Thoracic aorta (tissue), 2 donors: ENCODE data around the gene RIMBP2. TPM values are rescaled to one million over a fixed set of nuclear protein-coding genes. Genes with fewer than 3 reads are reported as not detected.

Experiments used
- ATAC-seq: fragments of 150-250 bp; one replicate; pipeline ENCODE4 v1.8.0; 2017; ENCODE audit warnings: low read depth; ENCODE audit not compliant: insufficient number of reproducible peaks, low FRiP score
- DNase-seq: peaks from one replicate; pipeline ENCODE4 v3.0.0-alpha.2; 2020; ENCODE audit warnings: low spot score
- H3K27ac ChIP-seq, 2 donors: fragments of 200-600 bp; sonication (generic); 1 replicate in 1 of 2; 2 replicates in 1 of 2; pipeline ENCODE4 v1.5.1; 2016; ENCODE audit warnings: mild to moderate bottlenecking in 2 of 2, moderate library complexity in 2 of 2
- H3K27me3 ChIP-seq: fragments of 200-600 bp; sonication (generic); replicated peaks from 2 replicates; pipeline ENCODE4 v1.6.0; 2016; ENCODE audit warnings: mild to moderate bottlenecking; ENCODE audit not compliant: insufficient read depth
- H3K36me3 ChIP-seq: fragments of 200-600 bp; sonication (generic); one replicate; pipeline ENCODE4 v1.5.1; 2016
- H3K4me1 ChIP-seq, 2 donors: fragments of 200-600 bp; sonication (generic); 1 replicate in 1 of 2; 2 replicates in 1 of 2; pipeline versions ENCODE4 v1.5.1 to v1.6.0; 2016; ENCODE audit warnings: low read depth in 2 of 2, mild to moderate bottlenecking in 1 of 2; ENCODE audit not compliant: control insufficient read depth in 1 of 2
- H3K4me3 ChIP-seq: fragments of 200-600 bp; sonication (generic); 2 replicates; pipeline ENCODE4 v1.5.1; 2016; ENCODE audit warnings: mild to moderate bottlenecking
- H3K9me3 ChIP-seq: fragments of 200-600 bp; sonication (generic); 2 replicates; pipeline ENCODE4 v1.5.1; 2016
- total RNA-seq, 2 donors: library from RNA; depleted of rRNA; stranded (reverse); fragments of >200 nt; gene quantifications; one replicate each; pipeline versions ENCODE4 v1.1.0 to v1.2.3, GENCODE V29; 2016
- TF ChIP-seq, protein P1 (sequence below): fragments of 200-600 bp; sonication (generic); IDR thresholded peaks from one replicate; pipeline ENCODE4 v1.5.1; 2019; ENCODE audit warnings: antibody characterized with exemption

Gene RIMBP2
- total RNA-seq, 2 donors from 2014 or later: 0.54 to 0.92 TPM

DNA sequence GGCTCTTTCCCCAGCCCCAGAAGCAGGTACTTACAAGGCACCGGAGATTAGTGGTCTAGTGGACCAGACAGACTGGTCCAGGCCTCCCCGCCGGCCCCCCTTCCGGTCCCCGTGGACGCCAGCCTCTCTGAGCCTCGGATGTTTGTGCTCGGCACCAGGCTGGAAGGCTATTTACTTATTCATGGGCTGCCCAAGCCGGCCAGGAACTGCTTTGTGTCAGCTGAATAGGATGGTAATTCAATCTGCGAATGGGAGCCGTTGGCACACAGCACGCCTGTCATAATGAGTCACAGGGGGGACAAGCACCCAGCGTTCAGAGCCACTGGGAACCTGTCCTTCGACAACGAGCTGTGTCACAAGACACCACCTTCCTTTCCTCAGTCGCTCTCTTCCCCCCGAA lies 82.3 kb downstream of the RIMBP2 start:
- Histone ChIP-seq H3K9me3 (no peaks in the 10 kb centered on the region), H3K27me3 (no peaks in the 10 kb centered on the region), H3K4me1 (no peaks in the 10 kb centered on the region), H3K4me3 (no peak overlapping the region), H3K27ac (no peak overlapping the region), H3K36me3 (no peaks in the 10 kb centered on the region)
- ATAC-seq (no peak), DNase-seq (no peak)
- TF ChIP-seq, protein P1, sequence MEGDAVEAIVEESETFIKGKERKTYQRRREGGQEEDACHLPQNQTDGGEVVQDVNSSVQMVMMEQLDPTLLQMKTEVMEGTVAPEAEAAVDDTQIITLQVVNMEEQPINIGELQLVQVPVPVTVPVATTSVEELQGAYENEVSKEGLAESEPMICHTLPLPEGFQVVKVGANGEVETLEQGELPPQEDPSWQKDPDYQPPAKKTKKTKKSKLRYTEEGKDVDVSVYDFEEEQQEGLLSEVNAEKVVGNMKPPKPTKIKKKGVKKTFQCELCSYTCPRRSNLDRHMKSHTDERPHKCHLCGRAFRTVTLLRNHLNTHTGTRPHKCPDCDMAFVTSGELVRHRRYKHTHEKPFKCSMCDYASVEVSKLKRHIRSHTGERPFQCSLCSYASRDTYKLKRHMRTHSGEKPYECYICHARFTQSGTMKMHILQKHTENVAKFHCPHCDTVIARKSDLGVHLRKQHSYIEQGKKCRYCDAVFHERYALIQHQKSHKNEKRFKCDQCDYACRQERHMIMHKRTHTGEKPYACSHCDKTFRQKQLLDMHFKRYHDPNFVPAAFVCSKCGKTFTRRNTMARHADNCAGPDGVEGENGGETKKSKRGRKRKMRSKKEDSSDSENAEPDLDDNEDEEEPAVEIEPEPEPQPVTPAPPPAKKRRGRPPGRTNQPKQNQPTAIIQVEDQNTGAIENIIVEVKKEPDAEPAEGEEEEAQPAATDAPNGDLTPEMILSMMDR: no peak

DNA sequence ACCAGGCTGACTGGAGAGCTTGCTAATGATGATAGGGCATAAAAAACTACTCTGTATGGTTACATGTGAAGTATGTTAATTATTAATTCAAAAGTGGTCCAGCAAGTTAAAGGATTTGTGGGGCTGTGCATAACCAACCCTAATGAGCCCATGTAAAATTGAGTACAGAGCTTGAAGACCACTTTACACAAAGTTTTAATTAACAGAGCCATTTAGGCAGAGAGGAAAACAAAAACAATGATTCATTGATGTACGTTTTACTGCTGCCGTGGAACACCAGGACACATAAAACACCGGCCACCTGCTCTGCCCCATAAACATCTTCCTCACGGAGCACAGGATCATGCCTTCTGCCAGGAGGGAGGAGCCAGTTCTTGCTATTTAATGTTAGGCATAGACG lies 83.5 kb downstream of the RIMBP2 start:
- Histone ChIP-seq H3K27ac (no peak overlapping the region), H3K27me3 (no peaks in the 10 kb centered on the region), H3K36me3 (no peaks in the 10 kb centered on the region), H3K4me3 (no peak overlapping the region), H3K4me1 (no peaks in the 10 kb centered on the region), H3K9me3 (no peaks in the 10 kb centered on the region)
- TF ChIP-seq, protein P1: no peak
- ATAC-seq (no peak), DNase-seq (no peak)

DNA sequence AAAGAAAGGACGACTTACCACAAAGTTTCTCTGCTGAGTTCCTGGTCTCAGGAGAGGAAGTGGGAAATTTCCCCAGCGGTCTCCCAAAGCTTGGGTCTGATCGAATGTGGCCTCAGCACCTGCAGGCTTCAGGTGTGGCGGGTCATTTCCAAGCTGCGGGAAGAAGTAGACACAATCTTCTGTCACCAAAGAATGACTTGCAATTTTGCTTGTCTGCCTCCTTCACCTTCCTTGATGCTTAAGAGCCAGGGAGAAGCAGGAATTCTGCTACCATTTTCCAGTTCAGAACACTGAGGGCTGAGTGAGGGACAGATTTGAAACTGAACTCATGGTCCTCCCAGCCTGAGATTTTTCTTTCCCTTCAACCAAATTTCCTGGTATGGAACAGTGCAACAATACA lies 87.8 kb downstream of the RIMBP2 start:
- no peaks in the 10 kb centered on the region for H3K27me3 ChIP-seq
- DNase-seq (no peak), ATAC-seq (no peak)
- H3K9me3 ChIP-seq: no peaks in the 10 kb centered on the region
- H3K4me3 ChIP-seq: no peak overlapping the region
- no peak overlapping the region for H3K27ac ChIP-seq
- no peaks in the 10 kb centered on the region for H3K4me1 ChIP-seq
- no peaks in the 10 kb centered on the region for H3K36me3 ChIP-seq
- TF ChIP-seq, protein P1: no peak

DNA sequence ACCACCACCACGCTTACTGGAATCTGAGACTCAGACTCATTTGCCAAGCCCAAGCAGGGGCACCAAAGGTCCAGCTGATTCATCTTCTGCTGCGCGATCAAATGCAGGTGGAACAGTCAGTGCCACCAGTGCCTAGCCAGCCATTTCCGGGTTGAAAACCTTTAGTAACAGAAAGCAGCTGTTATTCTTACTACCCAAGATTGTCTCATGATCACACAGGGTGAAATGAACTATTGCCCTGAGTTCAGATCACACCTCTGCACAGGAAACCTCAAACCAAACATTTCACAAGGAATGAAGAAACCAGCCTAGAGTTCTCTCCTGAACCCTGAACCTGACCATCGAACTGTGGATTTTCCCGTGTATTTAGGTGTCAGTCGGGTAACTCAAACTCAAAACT lies 88.9 kb downstream of the RIMBP2 start:
- no peak overlapping the region for H3K4me3 ChIP-seq
- no peaks in the 10 kb centered on the region for H3K4me1 ChIP-seq
- H3K27me3 ChIP-seq: no peaks in the 10 kb centered on the region
- H3K27ac ChIP-seq: no peak overlapping the region
- TF ChIP-seq, protein P1: no peak
- DNase-seq (no peak), ATAC-seq (no peak)
- H3K9me3 ChIP-seq: no peaks in the 10 kb centered on the region
- no peaks in the 10 kb centered on the region for H3K36me3 ChIP-seq

DNA sequence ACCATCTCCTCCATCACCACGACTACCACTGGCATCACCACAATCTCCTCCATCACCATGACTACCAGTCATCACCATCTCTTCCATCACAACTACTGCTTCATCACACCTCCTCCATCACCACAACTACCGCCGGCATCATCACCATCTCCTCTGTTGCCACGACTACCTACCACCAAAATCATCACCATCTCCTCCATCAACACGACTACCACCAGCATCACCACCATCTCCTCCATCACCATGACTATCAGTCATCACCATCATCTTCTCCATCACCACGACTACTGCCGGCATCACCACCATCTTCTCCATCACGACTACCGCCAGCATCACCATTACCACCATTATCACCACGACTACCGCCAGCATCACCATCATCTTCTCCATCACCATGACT lies 89.5 kb downstream of the RIMBP2 start:
- TF ChIP-seq, protein P1: no peak
- Histone ChIP-seq H3K4me3 (no peak overlapping the region), H3K27ac (no peak overlapping the region), H3K27me3 (no peaks in the 10 kb centered on the region), H3K4me1 (no peaks in the 10 kb centered on the region), H3K9me3 (no peaks in the 10 kb centered on the region), H3K36me3 (no peaks in the 10 kb centered on the region)
- ATAC-seq: no peak
- no peak for DNase-seq
